ENCODE measurements around the gene RPL35. TPM values are rescaled to one million over a fixed set of nuclear protein-coding genes. Genes with fewer than 3 reads are reported as not detected.
"Not testable (repeated sequence)": the region's sequence is repeated elsewhere in the genome, so short reads cannot be mapped to it uniquely, and the experiment has no call there.

The RPL35 gene
- total RNA-seq, 2 donors from 2014 or later = 814 to 826 TPM

DNA sequence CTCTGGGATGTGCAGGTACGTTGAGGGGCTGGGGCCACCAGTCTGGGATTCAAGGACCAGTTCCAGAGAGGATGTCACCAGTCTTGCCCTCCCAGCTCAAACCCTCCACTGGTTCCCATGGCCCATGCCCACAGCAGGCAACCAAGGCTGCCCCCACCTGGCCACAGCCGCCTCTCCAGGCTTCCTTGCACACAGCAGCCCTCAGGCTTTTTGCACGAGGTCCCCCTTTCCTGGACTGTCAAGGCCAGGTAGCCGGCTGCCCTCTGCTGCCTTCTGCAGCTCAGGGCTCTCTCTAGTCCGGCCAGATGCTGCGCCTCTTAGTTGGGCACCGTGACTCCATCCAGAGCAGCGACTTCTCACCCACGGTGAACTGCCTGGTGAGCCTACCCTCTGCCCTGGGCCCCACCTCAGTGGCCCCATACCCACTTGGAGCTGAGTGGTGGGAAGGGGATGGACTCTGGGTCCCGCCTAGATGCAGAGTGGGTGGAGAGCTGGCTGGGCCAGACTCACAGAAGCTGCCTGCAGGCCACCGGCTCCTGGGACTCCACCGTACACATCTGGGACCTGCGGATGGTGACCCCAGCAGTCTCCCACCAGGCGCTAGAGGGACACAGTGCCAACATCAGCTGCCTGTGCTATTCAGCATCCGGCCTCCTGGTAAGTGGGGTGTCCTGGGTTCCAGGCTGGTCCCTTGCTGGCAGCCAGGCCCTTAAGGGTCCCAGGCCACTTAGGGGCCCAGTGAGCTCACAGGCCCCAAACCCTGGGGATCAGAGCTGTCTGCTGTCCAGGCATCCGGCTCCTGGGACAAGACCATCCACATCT, 5.6 kb downstream of the RPL35 start:
- intact Hi-C loops (cut with DNase I) = no loop called here
- ATAC-seq (no peak), DNase-seq (no peak)

DNA sequence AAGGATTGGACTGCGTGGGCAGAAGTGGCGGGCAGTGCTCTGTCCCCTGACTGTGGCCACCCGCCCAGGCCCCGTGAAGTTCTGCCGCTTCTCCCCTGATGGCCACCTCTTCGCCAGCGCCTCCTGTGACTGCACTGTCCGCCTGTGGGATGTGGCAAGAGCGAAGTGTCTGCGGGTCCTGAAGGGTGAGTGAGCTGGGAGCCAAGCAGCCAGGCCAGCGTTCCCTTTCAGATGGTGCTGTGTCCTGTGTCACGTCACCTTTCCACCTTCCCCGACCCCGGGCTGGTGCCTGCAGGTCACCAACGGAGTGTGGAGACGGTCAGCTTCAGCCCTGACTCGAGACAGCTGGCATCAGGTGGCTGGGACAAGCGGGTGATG, 6.2 kb downstream of the RPL35 start:
- no peak for ATAC-seq
- intact Hi-C loops (cut with DNase I) = no loop called here
- DNase-seq = no peak

DNA sequence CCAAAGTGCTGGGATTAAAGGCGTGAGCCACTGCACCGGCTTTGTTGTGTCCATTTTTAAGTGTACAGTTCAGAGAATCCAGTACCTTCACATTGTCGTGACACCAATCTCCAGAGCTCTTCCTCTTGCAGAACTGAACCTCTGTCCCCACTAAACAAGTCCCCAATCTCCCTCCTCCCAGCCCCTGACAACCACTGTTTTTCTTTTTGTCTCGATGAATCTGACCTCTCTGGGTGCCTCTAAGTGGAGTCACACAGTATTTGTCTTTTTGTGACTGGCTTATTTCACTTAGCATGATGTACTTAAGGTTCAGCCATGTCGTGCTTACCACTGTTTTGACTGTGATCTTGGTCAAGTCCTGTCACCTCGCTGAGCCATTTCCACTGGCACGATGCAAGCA, 6.9 kb downstream of the RPL35 start:
- no peak for ATAC-seq
- DNase-seq = no peak
- intact Hi-C loops (cut with DNase I) = no loop called here

DNA sequence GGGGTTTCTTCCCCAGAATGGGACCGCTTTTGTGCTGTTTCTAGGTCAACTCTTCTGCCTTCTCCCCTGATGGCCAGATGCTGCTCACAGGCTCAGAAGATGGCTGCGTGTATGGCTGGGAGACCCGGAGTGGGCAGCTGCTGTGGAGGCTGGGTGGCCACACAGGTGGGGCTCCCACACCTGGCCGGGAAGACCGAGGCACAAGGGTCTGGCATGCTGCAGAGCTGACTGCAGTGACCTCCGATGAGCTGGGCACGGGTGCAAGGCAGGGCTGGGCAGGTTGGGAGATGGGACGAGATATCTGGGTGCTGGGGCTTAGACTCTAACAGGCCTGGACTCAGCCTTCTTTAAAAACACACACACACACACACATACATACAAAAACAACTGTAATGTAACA, 7.6 kb downstream of the RPL35 start:
- intact Hi-C loops (cut with DNase I) = no loop called here
- DNase-seq = no peak
- ATAC-seq = no peak

DNA sequence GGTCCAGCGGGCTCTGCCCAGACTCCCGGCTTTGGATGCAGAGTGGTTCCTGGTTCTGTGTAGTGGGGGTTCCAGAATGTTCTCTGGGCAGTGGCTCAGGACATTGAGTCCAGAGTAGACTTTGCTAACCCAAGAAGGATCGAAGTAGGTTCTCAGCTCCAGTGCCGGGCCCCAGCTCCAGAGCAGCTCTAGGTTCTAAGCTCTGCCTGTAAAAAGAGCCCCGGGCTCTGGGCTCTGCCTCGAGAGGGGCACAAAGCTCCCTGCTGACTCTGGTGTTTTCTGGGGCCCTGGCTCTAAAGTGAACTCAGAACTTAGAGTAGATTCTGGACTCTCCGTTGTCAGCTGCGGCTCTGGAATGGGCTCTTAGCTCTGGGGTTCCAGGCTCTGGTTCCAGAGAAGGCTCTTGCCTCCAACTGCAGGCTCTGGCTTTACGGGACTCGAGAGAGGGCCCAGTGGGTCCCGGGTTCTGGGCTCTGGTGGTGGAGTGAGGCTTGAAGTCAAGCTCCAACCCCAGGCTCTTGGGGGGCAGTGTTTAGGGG, 8.1 kb downstream of the RPL35 start:
- DNase-seq (no peak), ATAC-seq (no peak)

DNA sequence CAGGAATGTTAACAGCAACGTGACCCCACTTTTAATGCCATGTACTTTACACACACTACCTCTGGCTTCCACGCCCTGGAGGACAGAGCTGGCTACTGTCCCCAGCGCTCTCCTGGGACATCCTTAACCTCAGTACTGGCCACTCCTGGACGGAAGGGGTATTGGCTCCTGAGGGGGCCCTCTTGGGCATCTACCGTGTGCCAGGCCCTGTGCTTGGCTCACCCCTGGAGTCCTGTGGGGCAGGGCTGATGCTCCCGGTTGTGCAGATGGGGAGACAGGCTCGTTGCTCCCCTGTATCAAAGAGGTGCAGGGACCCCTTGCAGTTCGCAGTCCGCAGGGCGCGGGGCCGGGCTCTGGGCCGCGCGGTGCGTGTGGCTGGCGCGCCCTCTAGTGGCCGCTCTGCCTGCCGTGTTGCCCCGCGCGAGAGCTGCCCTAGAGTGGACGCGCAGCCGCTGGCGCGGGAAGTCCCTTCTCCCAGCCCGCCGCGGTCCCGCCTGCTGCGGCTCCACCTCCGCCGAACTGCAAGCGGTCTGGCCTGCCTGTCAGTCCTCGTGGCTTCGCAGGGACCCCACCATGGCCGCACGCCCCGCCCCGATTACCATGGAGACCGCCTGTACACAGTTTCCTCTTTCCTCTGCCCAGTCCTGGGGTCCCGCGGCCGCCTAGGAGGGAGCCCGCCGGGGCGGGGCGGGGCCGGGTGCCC, 8.8 kb downstream of the RPL35 start, which contains the start of gene WDR38:
Gene WDR38, plus strand, starts transcription at position 632 of the 703 bp plus-strand sequence. CDS start 72 bp downstream, outside the sequence.
- ATAC-seq (peak; percentile 89 to 92), DNase-seq (peak; percentile 84)
- intact Hi-C loops (cut with DNase I) = loop anchor here (1.0 to 2.0 kb wide), 2 partner anchors 79 to 80 kb away; no protein-coding TSS in a partner anchor

More for the DNA sequence above, 8.1 kb downstream of the RPL35 start:
- intact Hi-C loops (cut with DNase I) = loop anchor here (1.0 to 2.0 kb wide), 2 partner anchors 79 to 81 kb away; no protein-coding TSS in a partner anchor

DNA sequence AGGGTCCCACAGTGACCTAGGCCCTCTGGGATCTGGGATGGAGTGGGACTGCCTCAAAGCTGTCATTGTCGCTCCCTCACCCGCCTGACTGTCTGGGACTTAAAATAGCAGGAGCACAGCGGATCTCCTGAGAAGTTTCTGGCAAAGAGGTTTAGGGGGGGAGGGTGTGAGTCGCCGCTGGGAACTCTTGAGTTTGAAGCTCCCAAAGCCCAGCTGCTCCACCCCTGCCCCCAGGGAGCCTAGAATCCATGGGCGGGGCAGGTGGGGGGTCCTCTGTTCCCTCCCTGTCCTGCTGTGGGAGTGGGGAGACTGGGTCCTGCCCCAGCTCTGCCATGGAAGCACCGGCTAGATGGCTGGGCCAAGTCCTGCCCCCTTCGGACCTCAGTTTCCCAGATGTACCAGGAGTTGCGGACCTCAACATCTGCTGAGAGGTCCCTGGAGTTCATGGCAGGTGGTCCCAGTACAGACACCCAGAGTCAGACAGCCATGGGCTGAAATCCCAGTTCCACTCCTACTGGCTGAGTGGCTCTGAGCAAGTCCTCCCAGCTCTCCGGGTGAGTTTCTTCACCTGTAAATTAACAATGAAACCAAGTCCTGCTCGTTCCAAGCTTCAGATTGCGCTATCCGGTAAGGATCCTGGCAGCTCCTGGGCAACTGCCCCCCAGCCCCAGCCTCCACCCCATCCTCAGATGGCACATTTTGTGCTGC, 9.5 kb downstream of the RPL35 start:
- DNase-seq = no peak
- peak; percentile 35 to 41 for ATAC-seq
- intact Hi-C loops (cut with DNase I) = loop anchor here in 1 of 2 donors (2.0 kb wide), 1 partner anchor 79 kb away; no protein-coding TSS in a partner anchor

DNA sequence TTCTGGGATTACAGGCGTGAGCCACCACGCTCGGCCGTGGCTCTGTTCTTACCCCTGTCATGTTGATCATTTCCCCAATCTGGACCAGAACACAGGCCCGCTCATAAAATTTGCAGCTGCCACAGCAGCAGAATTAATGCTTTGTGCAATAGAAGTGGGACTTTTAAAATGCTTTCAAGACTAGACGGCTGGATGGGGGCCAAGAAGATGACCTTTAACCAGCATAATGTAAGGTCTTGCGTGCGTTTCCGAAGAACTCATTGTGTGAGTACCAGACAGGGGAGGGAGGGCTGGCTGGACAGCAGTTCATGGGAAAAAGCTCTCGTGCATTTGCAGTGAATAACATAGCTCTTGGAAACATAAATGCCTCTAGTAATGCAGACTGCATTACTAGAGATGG, 12.0 kb downstream of the RPL35 start:
- intact Hi-C loops (cut with DNase I) = no loop called here
- no peak for ATAC-seq

DNA sequence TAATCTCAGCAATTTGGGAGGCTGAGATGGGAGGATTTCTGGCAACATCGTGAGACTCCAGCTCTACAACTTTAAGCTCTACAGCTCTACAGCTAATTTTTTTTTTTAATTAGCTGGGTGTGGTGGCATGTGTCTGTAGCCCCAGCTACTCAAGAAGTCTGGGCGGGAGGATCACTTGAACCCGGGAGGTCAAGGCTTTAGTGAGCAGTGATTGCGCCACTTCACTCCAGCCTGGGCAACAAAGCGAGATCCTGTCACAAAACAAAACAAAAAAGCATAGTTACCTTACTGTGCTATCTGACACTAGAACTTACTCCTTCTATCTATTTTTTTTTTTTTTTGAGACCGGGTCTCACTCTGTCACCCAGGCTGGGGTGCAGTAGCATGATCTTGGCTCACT, 14.8 kb downstream of the RPL35 start:
- intact Hi-C loops (cut with DNase I) = no loop called here

More for the DNA sequence above, 12.0 kb downstream of the RPL35 start:
- DNase-seq = no peak

DNA sequence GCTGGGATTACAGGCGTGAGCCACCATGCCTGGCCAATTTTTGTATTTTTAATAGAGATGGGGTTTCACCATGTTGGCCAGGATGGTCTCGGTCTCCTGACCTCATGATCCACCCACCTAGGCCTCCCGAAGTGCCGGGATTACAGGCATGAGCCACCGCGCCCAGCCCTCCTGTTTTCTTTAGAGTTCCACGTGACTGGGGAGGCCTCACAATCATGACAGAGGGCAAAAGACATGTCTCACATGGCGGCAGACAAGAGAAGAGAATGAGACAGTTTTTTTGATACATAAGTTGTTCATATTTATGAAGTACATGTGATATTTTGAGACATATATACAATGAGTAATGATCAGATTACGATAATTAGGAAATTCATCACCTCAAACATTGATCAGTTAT, 15.3 kb downstream of the RPL35 start:
- peak; percentile 6 for DNase-seq
- ATAC-seq = not testable (repeated sequence)

More for the DNA sequence above, 14.8 kb downstream of the RPL35 start:
- ATAC-seq (no peak), DNase-seq (no peak)

DNA sequence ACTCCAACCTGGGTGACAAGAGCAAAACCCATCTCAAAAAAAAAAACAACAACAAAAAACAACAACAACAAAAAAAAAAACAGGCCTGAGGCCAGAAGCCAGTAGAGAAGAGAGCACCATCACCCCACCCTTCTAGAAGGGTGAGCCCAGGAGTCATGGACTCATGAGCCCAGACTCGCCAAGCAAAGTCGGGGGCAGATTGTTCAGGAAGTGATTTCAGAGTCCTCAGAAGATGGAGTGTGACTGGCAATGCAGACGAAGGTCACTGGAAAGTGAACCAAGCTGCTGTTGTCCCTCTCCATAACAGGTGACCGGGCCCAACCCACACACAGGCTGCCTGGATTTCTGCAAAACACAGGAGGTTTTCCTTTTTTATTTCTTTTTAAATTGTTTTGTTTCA, 17.5 kb downstream of the RPL35 start:
- intact Hi-C loops (cut with DNase I) = no loop called here
- ATAC-seq = no peak
- DNase-seq = no peak

More for the DNA sequence above, 15.3 kb downstream of the RPL35 start:
- intact Hi-C loops (cut with DNase I) = not testable (repeated sequence)

DNA sequence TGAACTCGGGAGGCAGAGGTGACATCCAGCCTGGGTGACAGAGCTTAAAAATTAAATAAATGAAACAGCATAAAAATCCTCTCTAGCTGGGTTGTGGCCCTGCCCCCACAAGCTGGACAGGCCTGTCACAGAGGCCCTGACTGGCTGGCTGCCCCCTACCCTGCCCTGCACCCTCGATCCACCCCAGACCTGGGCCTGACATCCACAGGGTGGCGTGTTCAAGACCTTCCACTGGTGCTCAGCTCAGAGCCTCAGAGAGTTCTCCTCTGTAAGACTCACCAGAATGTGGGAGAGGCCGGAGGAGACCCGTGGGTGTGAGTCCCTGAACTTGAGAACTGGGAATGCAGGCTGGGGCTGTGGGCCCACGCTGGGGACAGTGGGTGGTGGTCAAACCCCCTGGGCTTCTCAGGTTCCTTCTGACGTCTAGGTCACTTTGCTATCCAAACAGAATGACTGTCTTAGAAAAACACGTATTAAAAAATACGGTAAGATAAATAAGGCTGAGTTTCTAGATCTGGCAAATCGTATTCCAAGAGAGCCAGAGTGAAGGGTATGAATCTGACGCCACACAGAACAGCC, 18.2 kb downstream of the RPL35 start:
- intact Hi-C loops (cut with DNase I) = no loop called here
- no peak for ATAC-seq
- DNase-seq = no peak

DNA sequence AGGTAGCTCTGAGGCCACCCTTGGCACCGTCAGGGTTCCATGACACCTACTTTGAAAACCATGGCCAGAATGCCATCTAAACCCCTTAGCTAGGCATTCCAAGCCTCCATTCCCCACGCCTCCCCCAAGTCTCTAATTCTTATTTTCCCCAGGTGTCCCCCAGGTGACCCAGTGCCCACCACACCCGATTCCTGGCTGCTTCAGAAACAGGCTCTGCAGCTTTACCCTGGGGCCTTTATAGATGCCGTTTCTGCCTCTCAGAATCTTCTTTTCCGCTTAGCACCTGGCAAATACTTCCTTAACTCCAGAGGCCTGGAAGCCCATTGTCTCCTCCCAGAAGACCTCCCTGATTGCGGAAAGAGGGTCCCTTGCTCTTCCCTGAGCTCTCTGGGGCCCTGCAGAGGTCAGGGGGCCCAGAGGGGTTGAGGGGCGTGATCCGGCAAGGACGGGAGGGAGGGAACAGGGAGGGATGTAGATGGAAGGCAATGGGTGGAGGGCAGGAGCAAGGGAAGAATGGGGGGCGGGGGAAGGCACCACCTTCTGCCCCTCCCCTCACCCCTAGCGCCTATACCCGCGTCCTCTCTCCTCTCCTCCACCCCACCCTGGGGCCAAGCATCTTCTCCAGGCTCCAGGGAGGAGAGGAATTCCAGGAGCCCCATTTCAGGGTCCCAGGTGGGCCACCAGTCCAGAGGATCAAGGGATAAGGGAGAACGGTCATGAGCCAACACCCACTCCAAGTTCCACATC, 20.5 kb downstream of the RPL35 start:
- DNase-seq (peak; percentile 5), ATAC-seq (no peak)
- intact Hi-C loops (cut with DNase I) = no loop called here

DNA sequence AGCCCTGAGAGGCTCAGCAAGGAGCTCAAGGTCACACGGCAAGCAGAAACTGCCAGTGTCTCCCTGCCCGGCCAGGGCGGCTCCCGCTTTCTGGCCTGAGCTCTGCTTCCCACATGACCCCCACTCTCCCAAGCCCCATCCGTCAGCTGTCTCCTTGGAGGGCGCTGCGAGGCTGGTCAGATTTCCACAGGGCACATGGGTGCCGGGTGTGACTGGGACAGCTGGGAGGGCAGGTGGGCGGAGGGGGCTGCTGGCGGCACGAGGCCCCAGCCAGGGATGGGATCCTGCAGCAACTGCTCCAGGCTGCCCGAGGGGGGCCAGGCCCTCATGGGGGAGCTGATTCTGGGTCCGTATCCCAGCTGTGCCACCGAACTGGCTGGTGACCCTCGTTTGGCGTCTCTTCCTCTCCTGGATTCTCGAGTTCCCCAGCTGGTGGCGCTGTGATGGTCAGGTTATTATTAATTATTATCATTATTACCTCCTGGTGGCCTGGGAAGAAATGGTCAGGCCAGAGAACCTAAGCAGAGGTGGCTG, 21.4 kb downstream of the RPL35 start:
- no peak for DNase-seq
- intact Hi-C loops (cut with DNase I) = no loop called here
- no peak for ATAC-seq

DNA sequence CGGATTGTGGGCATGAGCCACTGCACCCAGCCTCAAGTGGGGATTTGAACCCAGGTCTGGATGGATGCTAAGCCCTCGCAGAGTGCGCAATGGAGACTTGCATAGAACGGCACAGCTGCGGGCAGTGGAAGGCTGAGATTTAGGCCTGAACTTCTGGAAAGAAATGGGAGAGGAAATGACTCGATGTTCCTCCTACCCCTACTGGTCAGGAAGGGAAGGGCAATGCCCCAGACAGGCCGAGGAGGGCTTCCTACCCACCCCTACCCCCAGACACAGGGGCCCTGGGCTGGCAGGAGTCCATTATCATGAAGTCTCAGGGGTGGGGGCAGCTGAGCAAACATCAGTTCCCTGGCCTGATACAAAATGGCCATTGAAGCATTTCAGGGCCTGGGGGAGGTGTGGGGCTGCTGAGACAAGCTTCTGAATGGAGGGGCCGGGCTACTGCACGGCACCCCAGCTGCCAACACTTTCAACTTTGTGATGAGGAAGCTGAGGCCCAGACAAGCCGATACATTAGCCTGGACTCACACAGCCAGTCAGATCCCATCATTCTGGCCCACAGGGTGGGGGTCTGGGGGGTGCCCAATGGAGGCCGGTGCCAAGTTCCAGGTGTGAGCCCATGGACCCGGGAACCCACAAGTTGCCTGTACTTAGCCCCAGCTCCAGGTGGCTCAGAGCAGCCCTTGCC, 22.0 kb downstream of the RPL35 start:
- ATAC-seq (peak in 1 of 2 donors; percentile 18), DNase-seq (no peak)
- intact Hi-C loops (cut with DNase I) = no loop called here

DNA sequence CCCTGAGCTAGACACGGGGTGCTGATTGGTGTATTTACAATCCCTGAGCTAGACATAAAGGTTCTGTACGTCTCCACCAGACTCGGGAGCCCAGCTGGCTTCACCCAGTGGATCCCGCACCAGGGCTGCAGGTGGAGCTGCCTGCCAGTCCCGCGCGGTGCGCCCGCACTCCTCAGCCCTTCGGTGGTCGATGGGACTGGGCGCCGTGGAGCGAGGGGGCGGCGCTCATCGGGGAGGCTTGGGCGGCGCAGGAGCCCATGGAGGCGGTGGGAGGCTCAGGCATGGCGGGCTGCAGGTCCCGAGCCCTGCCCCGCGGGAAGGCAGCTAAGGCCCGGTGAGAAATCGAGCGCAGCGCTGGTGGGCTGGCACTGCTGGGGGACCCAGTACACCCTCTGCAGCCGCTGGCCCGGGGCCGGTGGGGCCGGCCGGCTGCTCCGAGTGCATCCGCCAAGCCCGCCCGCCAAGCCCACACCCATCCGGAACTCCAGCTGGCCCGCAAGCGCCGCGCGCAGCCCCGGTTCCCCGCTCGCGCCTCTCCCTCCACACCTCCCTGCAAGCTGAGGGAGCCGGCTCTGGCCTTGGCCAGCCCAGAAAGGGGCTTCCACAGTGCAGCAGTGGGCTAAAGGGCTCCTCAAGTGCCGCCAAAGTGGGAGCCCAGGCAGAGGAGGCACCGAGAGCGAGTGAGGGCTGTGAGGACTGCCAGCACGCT, 23.0 kb downstream of the RPL35 start:
- DNase-seq; ATAC-seq; intact Hi-C loops (cut with DNase I): not testable (repeated sequence)

DNA sequence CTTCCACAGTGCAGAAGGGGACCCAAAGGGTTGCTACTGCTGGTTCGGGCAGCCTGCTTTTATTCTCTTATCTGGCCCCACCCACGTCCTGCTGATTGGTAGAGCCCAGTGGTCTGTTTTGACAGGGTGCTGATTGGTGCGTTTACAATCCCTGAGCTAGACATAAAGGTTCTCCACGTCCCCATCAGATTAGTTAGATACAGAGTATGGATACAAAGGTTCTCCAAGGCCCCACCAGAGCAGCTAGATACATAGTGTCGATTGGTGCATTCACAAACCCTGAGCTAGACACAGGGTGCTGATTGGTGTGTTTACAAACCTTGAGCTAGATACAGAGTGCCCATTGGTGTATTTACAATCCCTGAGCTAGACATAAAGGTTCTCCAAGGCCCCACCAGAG, 23.6 kb downstream of the RPL35 start:
- DNase-seq; ATAC-seq; intact Hi-C loops (cut with DNase I): not testable (repeated sequence)

Data from left cardiac atrium (tissue), 4 donors.